Activated naive CD8-positive, alpha-beta T cell treated with anti-CD3 and anti-CD28 coated beads, Interleukin-2, amount 10 ng/mL, durations not matched to agents 7 days and 5 days (primary cell): Measurements from ENCODE around the gene OTX2. TPM values are rescaled to one million over a fixed set of nuclear protein-coding genes. Genes with fewer than 3 reads are reported as not detected.

Experiments
- ATAC-seq: fragments of 150-1000 bp; cut with Tn5 transposase; one replicate; pipeline ENCODE4 v1.10.0; 2021; ENCODE audit warnings: low read depth, moderate library complexity
- POLR2A ChIA-PET: fragments of 350-600 bp; sonication (Branson Sonifier 250); formaldehyde crosslinking; loops from one replicate; lab custom pipeline; 2021; ENCODE audit warnings: antibody characterized with exemption; lab: Charles Lee
- DNase-seq: peaks from one replicate; pipeline ENCODE4 v3.0.0; 2021
- H3K27ac Mint-ChIP-seq: one replicate; pipeline ENCODE4 v1.8.0; 2022; ENCODE audit warnings: mild to moderate bottlenecking, mixed read lengths
- H3K27me3 Mint-ChIP-seq: one replicate; pipeline ENCODE4 v1.8.0; 2022; ENCODE audit warnings: mild to moderate bottlenecking, moderate library complexity, mixed read lengths
- H3K36me3 Mint-ChIP-seq: one replicate; pipeline ENCODE4 v1.8.0; 2021; ENCODE audit warnings: mild to moderate bottlenecking, mixed read lengths
- H3K4me1 Mint-ChIP-seq: one replicate; pipeline ENCODE4 v1.8.0; 2021; ENCODE audit warnings: mixed read lengths
- H3K4me3 Mint-ChIP-seq: one replicate; pipeline ENCODE4 v1.8.0; 2022; ENCODE audit warnings: mild to moderate bottlenecking, moderate library complexity, mixed read lengths
- H3K9me3 Mint-ChIP-seq: one replicate; pipeline ENCODE4 v1.8.0; 2021; ENCODE audit warnings: mixed read lengths
- total RNA-seq, 2 experiments: library from RNA; stranded (reverse); gene quantifications; one replicate each; pipeline ENCODE4 v1.2.3, GENCODE V29; 2021

Gene OTX2
- total RNA-seq, 2 experiments from 2014 or later: not detected

GRCh38 chr14:56808110-56808382 is 2.2 kb downstream of the OTX2 start:
- H3K4me1 Mint-ChIP-seq: peaks cover 12% of the 10 kb centered on the region
- H3K27me3 Mint-ChIP-seq: peaks cover 80% of the 10 kb centered on the region
- peaks cover 10% of the 10 kb centered on the region for H3K36me3 Mint-ChIP-seq
- peaks cover 10% of the 10 kb centered on the region for H3K9me3 Mint-ChIP-seq
- peak overlapping the region; percentile 47 for H3K4me3 Mint-ChIP-seq
- DNase-seq: no peak
- POLR2A ChIA-PET: no interaction called here
- H3K27ac Mint-ChIP-seq: peak overlapping the region; percentile 74
- no peak for ATAC-seq

DNA sequence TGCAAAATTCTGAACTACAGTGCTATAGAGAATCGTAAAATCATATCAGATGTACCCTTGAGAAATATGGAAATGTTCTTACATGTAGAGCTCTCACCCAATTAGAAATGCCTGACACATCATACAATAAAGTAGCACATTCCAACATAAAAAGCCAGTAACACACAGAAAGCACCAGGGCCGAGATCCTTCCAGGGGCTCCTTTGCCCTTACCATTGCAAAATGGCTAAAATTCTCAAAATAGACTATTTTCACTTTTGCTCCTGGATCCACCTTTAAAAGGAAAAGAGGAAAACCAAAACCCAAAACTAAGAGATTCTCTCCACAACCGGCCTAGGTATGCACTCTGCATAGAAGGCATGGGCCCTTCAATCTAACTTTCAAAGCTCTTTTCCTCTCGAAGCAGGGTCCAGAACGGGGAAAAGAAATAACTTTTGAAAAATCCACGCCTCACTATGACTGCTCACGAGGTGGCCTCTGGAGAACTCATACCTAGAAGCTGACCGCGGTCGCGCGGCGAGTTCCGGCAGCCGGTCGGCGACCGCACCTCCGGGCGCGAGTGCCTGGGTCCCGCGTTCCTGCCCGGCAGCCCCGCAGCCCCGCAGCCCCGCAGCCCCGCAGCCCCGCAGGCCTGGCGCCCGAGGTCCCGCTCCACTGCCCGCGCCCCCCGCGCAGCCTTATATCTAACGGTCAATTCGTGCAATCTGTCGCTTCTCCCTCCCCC is 2.7 kb downstream of the OTX2 start:
- no peak overlapping the region for H3K4me3 Mint-ChIP-seq
- H3K4me1 Mint-ChIP-seq: peaks cover 12% of the 10 kb centered on the region
- DNase-seq (no peak), ATAC-seq (no peak)
- H3K27ac Mint-ChIP-seq: peak overlapping the region; percentile 74
- POLR2A ChIA-PET: no interaction called here
- peaks cover 10% of the 10 kb centered on the region for H3K9me3 Mint-ChIP-seq
- H3K27me3 Mint-ChIP-seq: peaks cover 78% of the 10 kb centered on the region
- H3K36me3 Mint-ChIP-seq: peaks cover 10% of the 10 kb centered on the region

DNA sequence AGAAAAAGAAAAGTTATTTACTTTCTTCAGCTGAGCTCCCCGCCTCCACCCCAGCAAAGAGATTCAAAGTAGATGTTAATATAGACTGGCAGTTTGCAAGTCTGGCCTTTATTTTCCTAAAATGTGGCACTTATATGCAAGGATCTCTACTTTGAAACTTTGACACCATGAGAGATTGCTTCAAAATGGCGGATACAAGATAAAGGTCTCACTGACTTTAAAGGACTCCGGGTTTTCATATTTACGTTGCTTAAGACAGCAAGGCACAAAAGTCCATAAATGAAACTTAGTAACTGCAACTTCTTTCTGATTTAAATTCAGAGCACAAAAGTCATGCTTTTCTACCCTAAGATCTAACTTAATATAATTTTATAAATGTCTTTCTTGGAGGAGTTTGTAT is 3.5 kb downstream of the OTX2 start:
- Mint-ChIP-seq H3K27me3 (peaks cover 78% of the 10 kb centered on the region), H3K4me1 (peaks cover 12% of the 10 kb centered on the region), H3K9me3 (peaks cover 10% of the 10 kb centered on the region), H3K4me3 (no peak overlapping the region), H3K36me3 (peaks cover 10% of the 10 kb centered on the region), H3K27ac (no peak overlapping the region)
- POLR2A ChIA-PET: no interaction called here
- ATAC-seq: no peak
- DNase-seq: no peak

DNA sequence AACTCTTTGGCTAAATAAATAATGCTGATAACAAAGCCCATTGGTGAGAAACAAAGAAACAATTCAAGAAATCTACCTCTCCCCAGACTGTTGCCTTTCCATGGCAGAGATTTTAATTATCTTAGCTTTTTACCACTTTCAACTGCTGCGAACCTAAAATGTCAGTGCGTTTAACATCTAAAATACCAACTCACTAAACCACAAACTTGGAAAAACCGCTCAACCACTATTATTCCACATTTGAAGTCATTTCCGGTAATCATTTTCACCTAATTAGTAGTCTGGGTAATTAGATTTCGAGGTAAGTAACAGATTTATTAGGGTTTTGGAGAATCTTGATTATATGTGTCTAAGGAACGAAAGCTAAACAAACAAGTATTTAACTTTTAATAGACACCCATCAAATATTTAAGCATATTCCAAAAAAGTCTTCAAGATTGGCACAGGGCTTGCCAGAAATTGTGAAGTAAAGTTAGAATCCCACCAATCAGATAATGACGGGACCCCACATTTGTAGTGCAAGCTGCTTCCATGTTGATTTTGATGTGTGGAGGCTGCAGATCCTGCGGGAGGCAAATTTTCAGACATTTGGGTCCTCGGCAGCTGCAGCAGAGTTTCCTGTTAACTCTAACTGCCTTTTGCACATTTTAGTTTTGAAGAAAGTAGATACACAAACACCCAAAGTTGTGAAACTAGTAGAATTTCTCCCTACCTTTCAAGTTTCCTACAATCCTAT is 4.1 kb downstream of the OTX2 start:
- DNase-seq (no peak), ATAC-seq (no peak)
- H3K27ac Mint-ChIP-seq: no peak overlapping the region
- H3K9me3 Mint-ChIP-seq: peaks cover 9% of the 10 kb centered on the region
- peaks cover 10% of the 10 kb centered on the region for H3K36me3 Mint-ChIP-seq
- H3K4me3 Mint-ChIP-seq: no peak overlapping the region
- peaks cover 12% of the 10 kb centered on the region for H3K4me1 Mint-ChIP-seq
- peaks cover 81% of the 10 kb centered on the region for H3K27me3 Mint-ChIP-seq
- POLR2A ChIA-PET: no interaction called here

GRCh38 chr14:56805201-56805991 is 4.9 kb downstream of the OTX2 start:
- Mint-ChIP-seq H3K4me3 (no peak overlapping the region), H3K36me3 (peaks cover 8% of the 10 kb centered on the region)
- POLR2A ChIA-PET: no interaction called here

DNA sequence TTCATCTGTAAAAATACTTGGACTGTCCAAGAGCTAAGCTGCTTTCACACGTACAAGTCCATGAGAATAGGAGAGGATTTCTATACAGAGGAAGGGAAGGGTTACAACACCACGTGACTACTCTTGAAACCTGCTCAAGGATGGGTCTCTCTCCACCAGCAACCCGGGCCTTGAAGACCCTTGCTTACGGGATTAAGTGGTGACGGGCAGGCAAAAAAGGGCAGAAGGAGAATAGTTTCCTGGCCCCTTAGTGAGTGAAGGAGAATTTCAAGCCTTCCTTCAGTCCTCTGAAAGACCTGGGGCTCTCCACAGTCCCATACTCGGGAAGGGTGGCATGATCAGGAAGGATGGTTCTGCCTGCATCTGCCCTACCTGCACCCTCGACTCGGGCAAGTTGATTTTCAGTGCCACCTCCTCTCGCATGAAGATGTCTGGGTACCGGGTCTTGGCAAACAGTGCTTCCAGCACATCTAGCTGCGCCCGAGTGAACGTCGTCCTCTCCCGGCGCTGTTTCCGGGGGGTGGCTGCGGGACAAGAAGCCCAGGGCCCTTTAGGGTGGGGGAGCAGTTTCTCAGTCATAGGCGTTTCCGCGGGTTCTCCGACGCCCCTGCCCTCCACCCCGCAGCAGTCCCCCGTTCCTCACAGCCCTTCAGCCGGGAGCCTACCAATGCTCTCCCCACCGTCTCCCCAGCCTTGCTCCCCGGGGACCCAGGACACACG is 6.3 kb downstream of the OTX2 start:
- Mint-ChIP-seq H3K9me3 (peaks cover 7% of the 10 kb centered on the region), H3K4me1 (peaks cover 9% of the 10 kb centered on the region), H3K36me3 (peaks cover 7% of the 10 kb centered on the region), H3K4me3 (no peak overlapping the region), H3K27me3 (peaks cover 80% of the 10 kb centered on the region), H3K27ac (no peak overlapping the region)
- no peak for DNase-seq
- no peak for ATAC-seq
- POLR2A ChIA-PET: no interaction called here

More at GRCh38 chr14:56805201-56805991, 4.9 kb downstream of the OTX2 start:
- H3K9me3 Mint-ChIP-seq: peaks cover 7% of the 10 kb centered on the region
- peaks cover 12% of the 10 kb centered on the region for H3K4me1 Mint-ChIP-seq
- H3K27ac Mint-ChIP-seq: no peak overlapping the region
- DNase-seq (no peak), ATAC-seq (no peak)
- H3K27me3 Mint-ChIP-seq: peaks cover 79% of the 10 kb centered on the region

DNA sequence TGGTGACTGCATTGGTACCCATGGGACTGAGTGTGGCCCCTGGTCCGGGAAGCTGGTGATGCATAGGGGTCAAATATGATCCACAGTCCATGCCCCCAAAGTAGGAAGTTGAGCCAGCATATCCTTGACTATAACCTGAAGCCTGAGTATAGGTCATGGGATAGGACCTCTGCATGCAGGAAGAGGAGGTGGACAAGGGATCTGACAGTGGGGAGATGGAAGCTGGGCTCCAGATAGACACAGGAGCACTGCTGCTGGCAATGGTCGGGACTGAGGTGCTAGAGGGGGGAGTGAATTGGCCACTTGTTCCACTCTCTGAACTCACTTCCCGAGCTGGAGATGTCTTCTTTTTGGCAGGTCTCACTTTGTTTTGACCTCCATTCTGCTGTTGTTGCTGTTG is 8.4 kb downstream of the OTX2 start:
- no peaks in the 10 kb centered on the region for H3K4me1 Mint-ChIP-seq
- DNase-seq: no peak
- no peaks in the 10 kb centered on the region for H3K36me3 Mint-ChIP-seq
- POLR2A ChIA-PET: no interaction called here
- no peak overlapping the region for H3K27ac Mint-ChIP-seq
- no peak for ATAC-seq
- H3K9me3 Mint-ChIP-seq: no peaks in the 10 kb centered on the region
- no peak overlapping the region for H3K4me3 Mint-ChIP-seq
- H3K27me3 Mint-ChIP-seq: peaks cover 76% of the 10 kb centered on the region

- H3K36me3 Mint-ChIP-seq: no peaks in the 10 kb centered on the region
- POLR2A ChIA-PET: interaction anchor here (0.7 kb wide), 1 partner anchor 33 kb away, joined by 3 read pairs; no protein-coding TSS in a partner anchor
- peaks cover 2% of the 10 kb centered on the region for H3K4me1 Mint-ChIP-seq
- no peaks in the 10 kb centered on the region for H3K9me3 Mint-ChIP-seq
- ATAC-seq (no peak), DNase-seq (no peak)
- no peak overlapping the region for H3K27ac Mint-ChIP-seq
- peaks cover 75% of the 10 kb centered on the region for H3K27me3 Mint-ChIP-seq
- H3K4me3 Mint-ChIP-seq: no peak overlapping the region
Measured at GRCh38 chr14:56799343-56799645, 11.0 kb downstream of the OTX2 start.

GRCh38 chr14:56798447-56799342 is 11.6 kb downstream of the OTX2 start:
- Mint-ChIP-seq H3K36me3 (no peaks in the 10 kb centered on the region), H3K9me3 (no peaks in the 10 kb centered on the region)

GRCh38 chr14:56797569-56798446 is 12.5 kb downstream of the OTX2 start:
- Mint-ChIP-seq H3K9me3 (no peaks in the 10 kb centered on the region), H3K27ac (no peak overlapping the region), H3K27me3 (peaks cover 79% of the 10 kb centered on the region), H3K4me1 (peaks cover 2% of the 10 kb centered on the region), H3K4me3 (peak overlapping the region; percentile 28), H3K36me3 (no peaks in the 10 kb centered on the region)
- DNase-seq: peak; percentile 25
- POLR2A ChIA-PET: no interaction called here
- no peak for ATAC-seq

More at GRCh38 chr14:56798447-56799342, 11.6 kb downstream of the OTX2 start:
- no peak for ATAC-seq
- DNase-seq: peak; percentile 25
- POLR2A ChIA-PET: no interaction called here
- H3K4me1 Mint-ChIP-seq: peaks cover 2% of the 10 kb centered on the region
- no peak overlapping the region for H3K4me3 Mint-ChIP-seq
- H3K27ac Mint-ChIP-seq: no peak overlapping the region
- peaks cover 75% of the 10 kb centered on the region for H3K27me3 Mint-ChIP-seq

GRCh38 chr14:56797003-56797568 is 13.2 kb downstream of the OTX2 start:
- no peaks in the 10 kb centered on the region for H3K36me3 Mint-ChIP-seq
- POLR2A ChIA-PET: no interaction called here
- peaks cover 2% of the 10 kb centered on the region for H3K4me1 Mint-ChIP-seq
- no peak overlapping the region for H3K27ac Mint-ChIP-seq
- H3K9me3 Mint-ChIP-seq: no peaks in the 10 kb centered on the region
- H3K4me3 Mint-ChIP-seq: peak overlapping the region; percentile 12
- no peak for DNase-seq
- no peak for ATAC-seq
- peaks cover 74% of the 10 kb centered on the region for H3K27me3 Mint-ChIP-seq
